Activated T-helper 9 cell treated with anti-CD3 and anti-CD28 coated beads, Interleukin-2, amount 50 U/mL, for 16 hours (primary cell): ENCODE results near the gene LPAR4.
"Not testable (repeated sequence)": the region's sequence is repeated elsewhere in the genome, so short reads cannot be mapped to it uniquely, and the experiment has no call there.

ENCODE experiments used
- DNase-seq: peaks from one replicate; pipeline ENCODE4 v3.0.0-alpha.2; 2020; ENCODE audit warnings: low read depth

Gene LPAR4

GRCh38 chrX:78747489-78747888 lies at the start of gene LPAR4:
Gene LPAR4, plus strand, starts transcription at chrX:78747720. Its CDS starts 7,150 bp downstream, at chrX:78754870.
- DNase-seq = no peak

GRCh38 chrX:78706071-78706470 lies 41.4 kb upstream of the LPAR4 start:
- no peak for DNase-seq

- no peak for DNase-seq
These were observed 39.3 kb upstream of the LPAR4 start for GRCh38 chrX:78708262-78708661.

GRCh38 chrX:78708816-78709215 lies 38.7 kb upstream of the LPAR4 start:
- DNase-seq = no peak

GRCh38 chrX:78710171-78710570 lies 37.3 kb upstream of the LPAR4 start:
- no peak for DNase-seq

GRCh38 chrX:78712336-78712735 lies 35.2 kb upstream of the LPAR4 start:
- DNase-seq = no peak

- no peak for DNase-seq
These were observed 22.2 kb upstream of the LPAR4 start for GRCh38 chrX:78725287-78725686.

- no peak for DNase-seq
These were observed 1.0 kb upstream of the LPAR4 start for GRCh38 chrX:78746496-78746895.

- no peak for DNase-seq
These were observed 451 bp downstream of the LPAR4 start for GRCh38 chrX:78747971-78748370.

- no peak for DNase-seq
These were observed 1.3 kb downstream of the LPAR4 start for GRCh38 chrX:78748846-78749245.

GRCh38 chrX:78753571-78753970 lies 6.1 kb downstream of the LPAR4 start:
- no peak for DNase-seq

GRCh38 chrX:78754917-78755316 lies 7.4 kb downstream of the LPAR4 start:
- no peak for DNase-seq

- DNase-seq = no peak
These were observed 11.6 kb downstream of the LPAR4 start for GRCh38 chrX:78759081-78759480.

GRCh38 chrX:78769101-78769755 lies 21.7 kb downstream of the LPAR4 start:
- DNase-seq = no peak

- DNase-seq = no peak
These were observed 22.4 kb downstream of the LPAR4 start for GRCh38 chrX:78769946-78770345.

GRCh38 chrX:78796916-78797315 lies 49.4 kb downstream of the LPAR4 start:
- DNase-seq = no peak

GRCh38 chrX:78800114-78800513 lies 52.6 kb downstream of the LPAR4 start:
- no peak for DNase-seq

- no peak for DNase-seq
These were observed 53.2 kb downstream of the LPAR4 start for GRCh38 chrX:78800694-78801093.

GRCh38 chrX:78801522-78801921 lies 54.0 kb downstream of the LPAR4 start:
- no peak for DNase-seq

- DNase-seq = not testable (repeated sequence)
These were observed 55.0 kb downstream of the LPAR4 start for GRCh38 chrX:78802526-78802925.
